Measurements from ENCODE around the gene GADD45GIP1. TPM values are rescaled to one million over a fixed set of nuclear protein-coding genes. Genes with fewer than 3 reads are reported as not detected.

GADD45GIP1 gene
- total RNA-seq, 6 experiments from 2014 or later: 34.3 to 54.3 (median 46.9) TPM

DNA sequence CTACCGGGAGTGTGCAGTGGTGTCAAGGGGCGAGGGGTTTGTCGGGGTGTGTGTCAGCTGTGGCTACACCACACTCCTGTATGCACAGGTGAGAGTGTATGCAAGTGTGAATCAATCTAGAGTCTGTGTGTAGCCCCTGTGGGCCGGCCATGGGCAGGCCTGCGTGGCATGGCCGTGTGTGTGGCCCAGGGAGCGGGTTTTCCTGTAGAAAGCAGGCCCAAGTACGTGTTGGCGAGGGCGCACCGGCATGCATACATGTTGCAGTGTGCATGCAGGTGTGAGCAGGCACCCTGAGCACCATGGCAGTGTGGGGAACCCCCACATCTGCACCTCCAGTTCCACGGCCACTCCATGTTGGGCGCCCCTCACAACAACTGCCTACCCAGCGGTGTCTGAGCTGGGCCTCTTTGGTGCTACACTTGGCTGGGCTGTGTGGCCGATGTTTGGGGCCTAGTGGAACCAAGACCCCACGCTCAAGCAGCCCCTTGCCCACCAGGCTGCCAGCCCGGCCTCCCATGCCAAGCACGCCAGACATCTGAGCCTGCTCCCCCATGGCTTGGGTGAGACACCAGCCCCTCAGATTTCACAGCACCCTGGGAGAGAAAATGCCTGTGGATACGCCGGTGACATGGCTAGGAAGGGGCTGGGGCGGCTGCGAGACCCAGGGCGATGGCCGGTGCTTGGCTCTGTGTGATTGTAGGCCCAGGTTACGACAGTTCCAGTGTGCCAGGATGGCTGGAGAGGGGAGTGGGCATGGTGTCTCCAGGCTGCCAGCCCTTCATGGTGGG lies 40.4 kb upstream of the GADD45GIP1 start:
- H3K27me3 Mint-ChIP-seq (ENCODE audit: insufficient read depth): peaks cover 2% of the 10 kb centered on the region; the same call in 1 of the 2 replicates
- peak overlapping the region; percentile 74 for H3K4me3 Mint-ChIP-seq
- DNase-seq: no peak
- H3K9me3 Mint-ChIP-seq: no peaks in the 10 kb centered on the region
- H3K4me1 Mint-ChIP-seq (ENCODE audit: low read depth): peaks cover 14% of the 10 kb centered on the region
- H3K27ac Mint-ChIP-seq: no peak overlapping the region
- H3K36me3 Mint-ChIP-seq (ENCODE audit: low read depth): peaks cover 17% of the 10 kb centered on the region
- TF ChIP-seq, protein P1, sequence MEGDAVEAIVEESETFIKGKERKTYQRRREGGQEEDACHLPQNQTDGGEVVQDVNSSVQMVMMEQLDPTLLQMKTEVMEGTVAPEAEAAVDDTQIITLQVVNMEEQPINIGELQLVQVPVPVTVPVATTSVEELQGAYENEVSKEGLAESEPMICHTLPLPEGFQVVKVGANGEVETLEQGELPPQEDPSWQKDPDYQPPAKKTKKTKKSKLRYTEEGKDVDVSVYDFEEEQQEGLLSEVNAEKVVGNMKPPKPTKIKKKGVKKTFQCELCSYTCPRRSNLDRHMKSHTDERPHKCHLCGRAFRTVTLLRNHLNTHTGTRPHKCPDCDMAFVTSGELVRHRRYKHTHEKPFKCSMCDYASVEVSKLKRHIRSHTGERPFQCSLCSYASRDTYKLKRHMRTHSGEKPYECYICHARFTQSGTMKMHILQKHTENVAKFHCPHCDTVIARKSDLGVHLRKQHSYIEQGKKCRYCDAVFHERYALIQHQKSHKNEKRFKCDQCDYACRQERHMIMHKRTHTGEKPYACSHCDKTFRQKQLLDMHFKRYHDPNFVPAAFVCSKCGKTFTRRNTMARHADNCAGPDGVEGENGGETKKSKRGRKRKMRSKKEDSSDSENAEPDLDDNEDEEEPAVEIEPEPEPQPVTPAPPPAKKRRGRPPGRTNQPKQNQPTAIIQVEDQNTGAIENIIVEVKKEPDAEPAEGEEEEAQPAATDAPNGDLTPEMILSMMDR (IDR thresholded peaks at IDR 0.05): no peak

DNA sequence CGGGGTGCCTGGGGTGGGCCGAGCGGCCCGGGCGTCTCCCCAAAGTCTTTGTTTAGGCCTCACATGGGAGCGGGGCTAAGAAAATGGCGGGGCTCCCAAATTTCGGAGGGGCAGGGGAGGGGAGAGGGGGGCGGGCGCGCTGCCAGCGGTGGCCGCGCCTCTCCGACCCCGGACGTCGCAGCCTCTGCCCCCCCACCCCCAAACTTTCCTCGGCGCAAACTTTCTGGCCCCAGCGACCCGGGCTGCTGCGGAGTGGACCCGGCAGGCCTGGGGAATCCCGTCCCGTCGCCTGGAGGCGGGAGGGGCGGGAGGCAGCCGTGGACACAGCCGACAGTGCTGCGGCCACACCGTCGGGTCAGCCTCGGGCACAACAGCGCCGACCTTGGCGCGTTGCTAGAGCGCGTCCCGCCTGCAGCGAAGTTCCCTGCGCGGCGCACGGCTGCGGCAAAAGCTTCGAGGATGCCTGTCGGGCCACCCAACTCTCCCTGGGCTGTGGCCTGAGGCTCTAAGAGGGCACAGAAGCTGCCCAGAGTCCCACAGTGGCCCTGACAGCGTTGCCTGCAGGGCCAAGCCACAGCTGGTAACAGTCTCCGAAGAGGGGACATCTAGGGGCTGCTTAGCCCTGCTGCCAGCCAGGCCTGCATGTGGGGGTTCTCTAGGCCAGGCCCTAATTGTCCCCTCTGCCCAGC lies 39.5 kb upstream of the GADD45GIP1 start:
- peak; percentile 23 for DNase-seq
- H3K4me1 Mint-ChIP-seq (ENCODE audit: low read depth): peaks cover 14% of the 10 kb centered on the region
- peaks cover 17% of the 10 kb centered on the region for H3K36me3 Mint-ChIP-seq (ENCODE audit: low read depth)
- no peaks in the 10 kb centered on the region for H3K9me3 Mint-ChIP-seq
- peaks cover 2% of the 10 kb centered on the region; the same call in 1 of the 2 replicates for H3K27me3 Mint-ChIP-seq (ENCODE audit: insufficient read depth)
- TF ChIP-seq, protein P1 (IDR thresholded peaks at IDR 0.05): peak; percentile 25; the same call in 1 of the 2 replicates
- peak overlapping the region; percentile 94 for H3K4me3 Mint-ChIP-seq
- H3K27ac Mint-ChIP-seq: no peak overlapping the region; the same call in 1 of the 2 replicates

DNA sequence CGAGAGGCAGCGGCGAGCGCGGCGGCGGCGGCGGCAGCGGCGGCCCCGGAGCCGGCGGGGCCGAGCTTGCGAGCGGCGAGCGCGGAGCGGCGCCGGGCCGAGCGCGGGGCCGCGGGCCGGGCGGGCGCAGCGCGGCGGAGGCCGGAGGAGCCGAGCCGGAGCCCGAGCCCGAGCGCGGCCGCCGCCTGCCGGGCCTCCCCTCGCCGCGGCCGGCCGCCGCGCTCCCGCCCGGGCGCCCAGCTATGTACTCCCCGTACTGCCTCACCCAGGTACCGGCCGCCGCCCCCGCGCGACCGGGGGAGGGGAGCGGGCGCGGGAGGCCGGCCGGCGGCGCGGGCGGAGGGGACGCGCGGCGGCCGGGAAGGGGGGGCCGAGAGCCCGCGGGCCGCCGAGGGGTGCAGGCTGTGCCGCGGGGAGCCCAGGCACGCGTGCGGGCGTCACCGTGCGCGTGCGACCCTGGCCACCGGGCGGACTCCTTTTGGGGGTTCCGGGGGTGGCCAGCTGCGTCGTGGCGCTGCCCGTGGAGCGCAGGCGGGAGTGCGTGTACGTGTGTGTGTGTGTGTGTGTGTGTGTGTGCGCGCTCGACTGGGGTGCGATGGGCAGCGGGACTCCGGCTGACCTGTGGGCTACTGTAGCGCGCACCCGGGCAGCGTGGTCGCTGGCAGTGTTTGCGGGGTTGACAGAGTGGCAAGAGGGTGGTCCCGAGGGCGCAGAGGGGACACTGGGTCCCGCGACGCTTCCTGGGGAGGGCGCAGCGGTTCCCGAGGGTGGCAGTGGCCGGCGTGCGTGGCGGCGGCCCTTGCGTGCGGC lies 38.8 kb upstream of the GADD45GIP1 start:
- Mint-ChIP-seq H3K27ac (peak overlapping the region; percentile 87), H3K27me3 (ENCODE audit: insufficient read depth) (peaks cover 2% of the 10 kb centered on the region; the same call in 1 of the 2 replicates), H3K9me3 (no peaks in the 10 kb centered on the region), H3K4me1 (ENCODE audit: low read depth) (peaks cover 14% of the 10 kb centered on the region), H3K36me3 (ENCODE audit: low read depth) (peaks cover 17% of the 10 kb centered on the region), H3K4me3 (peak overlapping the region; percentile 94)
- DNase-seq: peak; percentile 48
- TF ChIP-seq, protein P1 (IDR thresholded peaks at IDR 0.05): no peak

DNA sequence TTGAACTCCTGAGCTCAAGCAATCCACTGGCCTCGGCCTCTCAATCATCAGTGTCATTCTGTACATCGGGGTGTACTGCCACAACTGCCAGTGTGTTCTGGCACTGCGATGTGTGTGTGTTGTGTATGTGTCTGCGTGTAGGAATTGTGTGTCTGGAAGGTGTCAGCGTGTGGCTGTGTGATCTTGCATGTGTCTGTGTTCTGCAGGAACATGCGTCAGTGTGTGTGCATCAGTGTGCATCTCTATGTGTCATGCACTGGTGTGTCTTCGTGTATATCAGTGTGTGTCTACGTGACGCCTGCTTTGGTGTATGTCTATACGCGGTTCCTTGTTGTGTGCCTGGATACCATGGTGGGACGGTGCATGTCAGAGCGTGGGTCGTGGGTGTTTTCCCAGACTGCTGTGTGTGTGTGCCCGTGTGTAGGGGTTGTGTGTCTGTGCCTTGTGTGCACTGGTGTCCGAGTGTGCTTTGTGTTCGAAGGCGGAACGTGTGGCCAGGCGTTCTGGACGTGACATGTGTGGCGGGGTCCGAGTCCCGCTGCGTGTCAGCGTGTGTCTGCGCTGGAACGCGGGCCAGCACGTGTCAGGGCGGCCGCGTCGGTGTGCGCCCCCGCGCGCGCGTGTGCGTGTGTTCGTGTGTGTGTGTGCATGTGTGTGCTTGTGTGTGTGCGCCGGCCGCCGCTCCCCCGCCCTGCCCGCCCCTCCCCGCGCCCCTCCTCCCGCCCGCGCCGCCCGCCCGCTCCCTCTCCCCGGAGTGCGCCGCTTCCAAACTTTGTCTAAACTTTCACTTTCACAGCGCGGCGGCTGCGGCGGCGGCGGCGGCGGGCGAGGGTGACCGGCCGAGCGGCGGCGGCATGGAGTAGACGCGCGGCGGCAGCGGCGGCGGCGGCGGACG lies 37.9 kb upstream of the GADD45GIP1 start, which contains the start of gene NFIX:
TSS of gene NFIX (plus strand) at position 775 of the 895 bp plus-strand sequence. CDS start 363 bp downstream, outside the sequence.
- H3K4me3 Mint-ChIP-seq: peak within 1 kb of the TSS; percentile 94
- TF ChIP-seq, protein P1 (IDR thresholded peaks at IDR 0.05): no peak
- H3K4me1 Mint-ChIP-seq (ENCODE audit: low read depth): peaks cover 14% of the 10 kb centered on the region
- H3K27ac Mint-ChIP-seq: peak within 1 kb of the TSS; percentile 87
- no peaks in the 10 kb centered on the region for H3K9me3 Mint-ChIP-seq
- peaks cover 2% of the 10 kb centered on the region; the same call in 1 of the 2 replicates for H3K27me3 Mint-ChIP-seq (ENCODE audit: insufficient read depth)
- peak; percentile 41 for DNase-seq
- H3K36me3 Mint-ChIP-seq (ENCODE audit: low read depth): peaks cover 17% of the 10 kb centered on the region

Measured in HFFc6 (cell line).